GM12878 (cell line): ENCODE measurements around the gene CCDC87. TPM values are rescaled to one million over a fixed set of nuclear protein-coding genes. Genes with fewer than 3 reads are reported as not detected.
A peak's percentile ranks its signal among the peaks of the same experiment; 100 is the strongest.

Experiments used
- BACH1 ChIP-seq: fragments of 450-650 bp; IDR thresholded peaks from 2 replicates; pipeline ENCODE4 v1.6.1; 2017; ENCODE audit warnings: mild to moderate bottlenecking, borderline replicate concordance
- CHD1 ChIP-seq: IDR thresholded peaks from 2 replicates; pipeline ENCODE4 v1.6.1; 2012; ENCODE audit warnings: low read depth, low read length, improper control_type of control experiment
- CREB1 ChIP-seq: IDR thresholded peaks from 2 replicates; pipeline ENCODE4 v1.6.1; 2012; ENCODE audit warnings: low read depth, mild to moderate bottlenecking, inconsistent platforms
- CREM ChIP-seq: IDR thresholded peaks from 2 replicates; pipeline ENCODE4 v1.6.1; 2014; ENCODE audit warnings: antibody characterized with exemption, low read depth
- EED ChIP-seq: sonication (generic); IDR thresholded peaks from 2 replicates; pipeline ENCODE4 v1.6.1; 2016; ENCODE audit warnings: antibody characterized with exemption, low read depth
- GABPA ChIP-seq: IDR thresholded peaks from 2 replicates; pipeline ENCODE4 v1.6.1; 2014; ENCODE audit warnings: antibody characterized with exemption, low read depth, mild to moderate bottlenecking, inconsistent platforms
- IKZF2 ChIP-seq, 2 experiments: fragments of 450-650 bp; IDR thresholded peaks; 2 replicates each; pipeline ENCODE4 v1.6.1; 2017; ENCODE audit warnings: mild to moderate bottlenecking in 2 of 2, moderate library complexity in 2 of 2
- KLF5 ChIP-seq: fragments of 450-650 bp; IDR thresholded peaks from 2 replicates; pipeline ENCODE4 v1.6.1; 2014; ENCODE audit warnings: mild to moderate bottlenecking; ENCODE audit not compliant: partially characterized antibody
- MEF2B ChIP-seq: fragments of 450-650 bp; IDR thresholded peaks from 2 replicates; pipeline ENCODE4 v1.6.1; 2018; ENCODE audit warnings: mild to moderate bottlenecking, moderate library complexity; ENCODE audit not compliant: partially characterized antibody, poor library complexity, severe bottlenecking
- MYB ChIP-seq: fragments of 150-350 bp; IDR thresholded peaks from 2 replicates; pipeline ENCODE4 v1.6.1; 2014; ENCODE audit warnings: mild to moderate bottlenecking, low read depth, low read length, borderline replicate concordance
- NR2C2 ChIP-seq: IDR thresholded peaks from 2 replicates; pipeline ENCODE4 v1.6.1; 2011; ENCODE audit warnings: borderline replicate concordance, low read depth; ENCODE audit not compliant: control insufficient read depth, insufficient read length
- SMARCA5 ChIP-seq: fragments of 450-650 bp; IDR thresholded peaks from 2 replicates; pipeline ENCODE4 v1.6.1; 2017; ENCODE audit warnings: mild to moderate bottlenecking
- SREBF1 ChIP-seq: IDR thresholded peaks from 2 replicates; pipeline ENCODE4 v1.6.1; 2012; ENCODE audit warnings: mild to moderate bottlenecking, low read length
- SRF ChIP-seq, 2 experiments: IDR thresholded peaks; 2 replicates each; pipeline ENCODE4 v1.6.1; 2011; ENCODE audit warnings: low read depth in 2 of 2, low read length in 2 of 2, mild to moderate bottlenecking in 1 of 2, moderate library complexity in 1 of 2
- STAT3 ChIP-seq: IDR thresholded peaks from 2 replicates; pipeline ENCODE4 v1.6.1; 2011; ENCODE audit warnings: low read depth, low read length, improper control_type of control experiment
- TCF3 ChIP-seq: IDR thresholded peaks from 2 replicates; pipeline ENCODE4 v1.6.1; 2012; ENCODE audit warnings: low read depth, mild to moderate bottlenecking, low read length, borderline replicate concordance; ENCODE audit not compliant: insufficient read depth
- YY1 ChIP-seq: IDR thresholded peaks from 2 replicates; pipeline ENCODE4 v1.6.1; 2011; ENCODE audit warnings: low read depth, mild to moderate bottlenecking, low read length
- ZNF217 ChIP-seq: fragments of 450-650 bp; IDR thresholded peaks from 2 replicates; pipeline ENCODE4 v1.6.1; 2017; ENCODE audit warnings: antibody characterized with exemption, mild to moderate bottlenecking
- polyA plus RNA-seq, 11 experiments: library from polyadenylated mRNA; depleted of rRNA in 4 of 11; unstranded in 6 of 11; stranded (reverse) in 5 of 11; fragments of >200 nt; fragmentation: Nextera tagmentation in 4 of 11; fragmentation: Illumina TruSeq in 1 of 11; extraction: Ambion mirVana in 4 of 11; extraction: Trizol in 1 of 11; gene quantifications; 1 replicate in 1 of 11; 2 replicates in 10 of 11; pipeline versions ENCODE4 v1.2.1 to v1.2.3, GENCODE V29; 2011 to 2016; ENCODE audit warnings: inconsistent platforms in 2 of 11, missing spikeins in 2 of 11, low read depth in 1 of 11
- total RNA-seq, 4 experiments: library from RNA; depleted of rRNA in 3 of 4; stranded (reverse); fragments of >200 nt in 3 of 4; fragmentation: Illumina TruSeq in 1 of 4; extraction: Trizol in 1 of 4; gene quantifications; 2 replicates each; pipeline versions ENCODE4 v1.2.1 to v1.2.3, GENCODE V29; 2013 to 2021
- TF ChIP-seq, protein P1 (sequence below): fragments of 450-650 bp; IDR thresholded peaks from 2 replicates; pipeline ENCODE4 v1.6.1; 2016; ENCODE audit warnings: mild to moderate bottlenecking
- TF ChIP-seq, protein P2 (sequence below): IDR thresholded peaks from 2 replicates; pipeline ENCODE4 v1.6.1; 2012; ENCODE audit warnings: low read depth, low read length, improper control_type of control experiment
- TF ChIP-seq, protein P3 (sequence below), 3 experiments: IDR thresholded peaks in 2 of 3; conservative IDR thresholded peaks in 1 of 3; 2 replicates each; pipeline ENCODE4 v1.5.1; 2011; ENCODE audit warnings: low read depth in 3 of 3, low read length in 3 of 3, mild to moderate bottlenecking in 3 of 3, control low read depth in 2 of 3, moderate library complexity in 2 of 3, inconsistent platforms in 1 of 3, mixed read lengths in 1 of 3; ENCODE audit not compliant: control insufficient read depth in 2 of 3, insufficient read depth in 1 of 3; ENCODE audit errors: extremely low read depth in 1 of 3
- TF ChIP-seq, protein P4 (sequence below): fragments of 450-650 bp; conservative IDR thresholded peaks from 2 replicates; pipeline ENCODE4 v1.6.1; 2017; ENCODE audit warnings: mild to moderate bottlenecking, moderate library complexity
- TF ChIP-seq, protein P5 (sequence below): IDR thresholded peaks from 2 replicates; pipeline ENCODE4 v1.6.1; 2012; ENCODE audit warnings: low read depth, low read length, improper control_type of control experiment
- TF ChIP-seq, protein P6 (sequence below): IDR thresholded peaks from 2 replicates; pipeline ENCODE4 v1.6.1; 2011; ENCODE audit warnings: low read depth, mild to moderate bottlenecking, low read length, moderate library complexity, borderline replicate concordance; ENCODE audit errors: extremely low read depth

CCDC87 gene
- total and polyA plus RNA-seq, 10 of the 15 experiments (the other 5 are each of a cell fraction or from before 2014, with no cell fraction given) = 0.02 to 0.17 (median 0.09) TPM; not detected in 3

DNA sequence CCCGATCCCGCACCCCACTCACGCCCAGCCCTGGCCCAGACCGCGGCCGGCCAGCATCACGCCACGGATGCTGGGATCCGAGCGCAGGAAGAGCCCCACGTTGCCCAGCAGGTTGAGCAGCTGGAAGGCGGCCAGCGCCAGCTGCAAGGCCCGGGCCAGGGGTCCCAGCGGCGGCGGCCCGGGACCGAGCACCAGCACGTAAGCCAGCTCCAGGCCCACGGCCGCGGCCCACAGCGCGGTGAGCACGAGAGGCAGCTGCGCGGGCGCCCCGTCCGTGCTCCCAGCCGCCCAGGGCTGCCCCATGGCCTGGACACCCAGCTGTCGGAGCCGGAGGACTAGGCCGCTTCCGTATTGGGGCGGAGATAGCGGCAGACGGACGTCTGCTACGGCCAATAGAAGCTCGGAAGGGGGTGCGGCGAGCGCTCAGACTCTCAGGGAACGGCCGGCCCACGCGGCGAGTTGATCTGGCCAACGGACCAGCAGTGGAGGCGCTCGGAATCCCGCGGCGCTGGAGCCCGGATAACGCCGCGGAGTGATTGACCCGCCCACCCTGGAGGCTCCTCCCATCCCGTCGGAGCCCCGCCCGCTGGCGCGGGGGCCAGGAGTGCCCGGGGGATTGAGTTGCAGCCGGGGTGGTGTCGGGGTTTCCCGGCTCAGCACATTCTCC, 47.0 kb downstream of the CCDC87 start, which contains the start of gene ZDHHC24 (continued):
- TF ChIP-seq SMARCA5 (0 out of 2 replicates have a peak, but pooled peaks have one; percentile 47), CREB1 (peak; percentile 73; the same call in 1 of the 2 replicates), MEF2B (no peak), CHD1 (no peak), EED (no peak), NR2C2 (no peak), ZNF217 (no peak), KLF5 (peak; percentile 42), BACH1 (0 out of 2 replicates have a peak, but pooled peaks have one; percentile 49), GABPA (no peak), SREBF1 (no peak), TCF3 (peak; percentile 66; the same call in 1 of the 2 replicates), IKZF2 (IDR thresholded peaks at IDR 0.05) (peak; percentile 37 to 44; a peak in 2 of 4 replicates), MYB (no peak), STAT3 (no peak), CREM (no peak; the same call in none of the 2 replicates), SRF (IDR thresholded peaks at IDR 0.05; ENCODE audit: low read depth in 2 of 2, low read length in 2 of 2) (no peak), YY1 (peak; percentile 24; the same call in 1 of the 2 replicates)
- TF ChIP-seq, protein P1, sequence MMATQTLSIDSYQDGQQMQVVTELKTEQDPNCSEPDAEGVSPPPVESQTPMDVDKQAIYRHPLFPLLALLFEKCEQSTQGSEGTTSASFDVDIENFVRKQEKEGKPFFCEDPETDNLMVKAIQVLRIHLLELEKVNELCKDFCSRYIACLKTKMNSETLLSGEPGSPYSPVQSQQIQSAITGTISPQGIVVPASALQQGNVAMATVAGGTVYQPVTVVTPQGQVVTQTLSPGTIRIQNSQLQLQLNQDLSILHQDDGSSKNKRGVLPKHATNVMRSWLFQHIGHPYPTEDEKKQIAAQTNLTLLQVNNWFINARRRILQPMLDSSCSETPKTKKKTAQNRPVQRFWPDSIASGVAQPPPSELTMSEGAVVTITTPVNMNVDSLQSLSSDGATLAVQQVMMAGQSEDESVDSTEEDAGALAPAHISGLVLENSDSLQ = peak; percentile 98
- TF ChIP-seq, protein P2, sequence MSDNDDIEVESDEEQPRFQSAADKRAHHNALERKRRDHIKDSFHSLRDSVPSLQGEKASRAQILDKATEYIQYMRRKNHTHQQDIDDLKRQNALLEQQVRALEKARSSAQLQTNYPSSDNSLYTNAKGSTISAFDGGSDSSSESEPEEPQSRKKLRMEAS = peak; percentile 52; the same call in 1 of the 2 replicates
- TF ChIP-seq, protein P3, sequence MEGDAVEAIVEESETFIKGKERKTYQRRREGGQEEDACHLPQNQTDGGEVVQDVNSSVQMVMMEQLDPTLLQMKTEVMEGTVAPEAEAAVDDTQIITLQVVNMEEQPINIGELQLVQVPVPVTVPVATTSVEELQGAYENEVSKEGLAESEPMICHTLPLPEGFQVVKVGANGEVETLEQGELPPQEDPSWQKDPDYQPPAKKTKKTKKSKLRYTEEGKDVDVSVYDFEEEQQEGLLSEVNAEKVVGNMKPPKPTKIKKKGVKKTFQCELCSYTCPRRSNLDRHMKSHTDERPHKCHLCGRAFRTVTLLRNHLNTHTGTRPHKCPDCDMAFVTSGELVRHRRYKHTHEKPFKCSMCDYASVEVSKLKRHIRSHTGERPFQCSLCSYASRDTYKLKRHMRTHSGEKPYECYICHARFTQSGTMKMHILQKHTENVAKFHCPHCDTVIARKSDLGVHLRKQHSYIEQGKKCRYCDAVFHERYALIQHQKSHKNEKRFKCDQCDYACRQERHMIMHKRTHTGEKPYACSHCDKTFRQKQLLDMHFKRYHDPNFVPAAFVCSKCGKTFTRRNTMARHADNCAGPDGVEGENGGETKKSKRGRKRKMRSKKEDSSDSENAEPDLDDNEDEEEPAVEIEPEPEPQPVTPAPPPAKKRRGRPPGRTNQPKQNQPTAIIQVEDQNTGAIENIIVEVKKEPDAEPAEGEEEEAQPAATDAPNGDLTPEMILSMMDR (IDR thresholded peaks at IDR 0.05 in 2 of 3, conservative IDR thresholded peaks at IDR 0.05 in 1 of 3; ENCODE audit: control insufficient read depth in 2 of 3, extremely low read depth in 1 of 3, insufficient read depth in 1 of 3, low read depth in 3 of 3, low read length in 3 of 3) = no peak
- TF ChIP-seq, protein P4, sequence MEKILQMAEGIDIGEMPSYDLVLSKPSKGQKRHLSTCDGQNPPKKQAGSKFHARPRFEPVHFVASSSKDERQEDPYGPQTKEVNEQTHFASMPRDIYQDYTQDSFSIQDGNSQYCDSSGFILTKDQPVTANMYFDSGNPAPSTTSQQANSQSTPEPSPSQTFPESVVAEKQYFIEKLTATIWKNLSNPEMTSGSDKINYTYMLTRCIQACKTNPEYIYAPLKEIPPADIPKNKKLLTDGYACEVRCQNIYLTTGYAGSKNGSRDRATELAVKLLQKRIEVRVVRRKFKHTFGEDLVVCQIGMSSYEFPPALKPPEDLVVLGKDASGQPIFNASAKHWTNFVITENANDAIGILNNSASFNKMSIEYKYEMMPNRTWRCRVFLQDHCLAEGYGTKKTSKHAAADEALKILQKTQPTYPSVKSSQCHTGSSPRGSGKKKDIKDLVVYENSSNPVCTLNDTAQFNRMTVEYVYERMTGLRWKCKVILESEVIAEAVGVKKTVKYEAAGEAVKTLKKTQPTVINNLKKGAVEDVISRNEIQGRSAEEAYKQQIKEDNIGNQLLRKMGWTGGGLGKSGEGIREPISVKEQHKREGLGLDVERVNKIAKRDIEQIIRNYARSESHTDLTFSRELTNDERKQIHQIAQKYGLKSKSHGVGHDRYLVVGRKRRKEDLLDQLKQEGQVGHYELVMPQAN = peak; percentile 96
- TF ChIP-seq, protein P5, sequence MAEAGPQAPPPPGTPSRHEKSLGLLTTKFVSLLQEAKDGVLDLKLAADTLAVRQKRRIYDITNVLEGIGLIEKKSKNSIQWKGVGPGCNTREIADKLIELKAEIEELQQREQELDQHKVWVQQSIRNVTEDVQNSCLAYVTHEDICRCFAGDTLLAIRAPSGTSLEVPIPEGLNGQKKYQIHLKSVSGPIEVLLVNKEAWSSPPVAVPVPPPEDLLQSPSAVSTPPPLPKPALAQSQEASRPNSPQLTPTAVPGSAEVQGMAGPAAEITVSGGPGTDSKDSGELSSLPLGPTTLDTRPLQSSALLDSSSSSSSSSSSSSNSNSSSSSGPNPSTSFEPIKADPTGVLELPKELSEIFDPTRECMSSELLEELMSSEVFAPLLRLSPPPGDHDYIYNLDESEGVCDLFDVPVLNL = no peak
- TF ChIP-seq, protein P6, sequence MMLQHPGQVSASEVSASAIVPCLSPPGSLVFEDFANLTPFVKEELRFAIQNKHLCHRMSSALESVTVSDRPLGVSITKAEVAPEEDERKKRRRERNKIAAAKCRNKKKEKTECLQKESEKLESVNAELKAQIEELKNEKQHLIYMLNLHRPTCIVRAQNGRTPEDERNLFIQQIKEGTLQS = no peak
